Left forelimb (tissue), 1 donor: ENCODE results near the gene FBLIM1.
"Not testable (repeated sequence)": the region's sequence is repeated elsewhere in the genome, so short reads cannot be mapped to it uniquely, and the experiment has no call there.

ENCODE experiments used
- DNase-seq: peaks from one replicate; pipeline ENCODE4 v3.0.0-alpha.2; 2018; ENCODE audit warnings: low spot score

The FBLIM1 gene

DNA sequence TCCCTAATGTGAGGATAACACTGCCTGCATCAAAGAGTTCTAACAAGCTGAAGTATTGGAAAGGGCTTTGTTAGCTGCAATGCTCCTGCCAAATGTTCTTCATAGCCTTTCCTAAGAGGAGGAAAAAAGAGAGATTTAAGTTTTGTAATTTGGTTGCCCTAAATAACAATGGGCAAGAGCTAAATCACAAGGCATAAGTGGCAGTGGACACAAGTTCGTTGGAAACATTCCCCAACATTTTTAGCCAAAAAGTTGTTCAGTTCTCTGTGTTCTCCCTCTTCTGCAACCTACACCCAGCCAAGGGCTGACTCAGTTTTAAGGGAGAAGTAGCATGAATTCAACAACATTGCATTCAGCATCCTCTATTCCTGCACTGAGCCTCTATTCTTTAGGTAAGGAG lies 51.5 kb downstream of the FBLIM1 start:
- DNase-seq, result no peak

DNA sequence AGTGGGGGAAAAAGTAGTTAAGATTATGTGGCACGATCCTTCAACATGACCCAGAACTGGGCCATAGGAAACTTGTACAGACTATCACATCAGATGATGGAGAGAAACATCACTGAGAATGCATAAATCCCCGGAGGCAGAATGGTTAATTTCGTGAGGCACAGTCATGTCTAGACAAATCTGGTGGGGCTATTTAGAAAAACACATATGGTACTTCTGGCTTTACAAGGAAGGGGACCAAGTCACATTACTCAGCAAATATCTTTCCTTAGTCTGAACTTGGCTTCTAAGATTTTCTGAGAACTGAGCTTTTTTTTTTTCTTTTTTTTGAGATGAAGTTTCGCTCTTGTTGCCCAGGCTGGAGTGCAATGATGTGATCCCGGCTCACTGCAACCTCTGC lies 58.1 kb downstream of the FBLIM1 start:
- no peak for DNase-seq

- no peak for DNase-seq
Measured at GRCh38 chr1:15820478-15820877, 61.9 kb downstream of the FBLIM1 start.

GRCh38 chr1:15825800-15826199 lies 67.2 kb downstream of the FBLIM1 start:
- DNase-seq, result no peak

GRCh38 chr1:15826810-15827507 lies 68.4 kb downstream of the FBLIM1 start:
- no peak for DNase-seq

GRCh38 chr1:15827567-15827966 lies 69.0 kb downstream of the FBLIM1 start:
- not testable (repeated sequence) for DNase-seq

GRCh38 chr1:15828931-15829330 lies 70.3 kb downstream of the FBLIM1 start:
- not testable (repeated sequence) for DNase-seq

GRCh38 chr1:15830258-15830657 lies 71.7 kb downstream of the FBLIM1 start:
- DNase-seq, result no peak

GRCh38 chr1:15833069-15833679 lies 74.6 kb downstream of the FBLIM1 start:
- no peak for DNase-seq

DNA sequence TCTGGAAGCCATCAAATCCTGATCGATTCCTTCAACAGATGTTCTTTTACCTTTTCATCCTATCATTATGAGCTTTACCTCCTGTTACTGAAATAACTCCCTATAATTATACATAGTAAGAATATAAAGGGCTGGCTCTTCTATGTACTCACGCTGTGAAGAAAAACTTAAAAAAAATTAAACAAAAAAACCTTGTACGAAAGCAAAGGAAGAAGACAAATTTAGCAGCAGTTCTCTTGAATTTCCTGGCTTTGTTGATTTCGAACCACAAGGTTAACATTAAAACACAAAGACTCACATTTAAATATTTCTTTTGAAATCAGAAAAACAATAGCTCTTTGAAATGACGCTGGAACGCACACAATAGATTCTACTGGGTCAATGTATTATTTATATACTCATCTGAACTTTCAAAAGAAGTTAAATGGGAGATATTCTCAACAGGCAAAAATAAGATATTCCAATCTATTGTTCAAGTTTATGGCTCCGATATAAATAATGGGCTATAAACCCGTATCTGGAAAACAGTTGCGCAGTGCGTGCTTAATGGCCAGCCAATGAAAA lies 75.3 kb downstream of the FBLIM1 start:
- no peak for DNase-seq

GRCh38 chr1:15834406-15835204 lies 76.0 kb downstream of the FBLIM1 start:
- DNase-seq, result peak; percentile 93

DNA sequence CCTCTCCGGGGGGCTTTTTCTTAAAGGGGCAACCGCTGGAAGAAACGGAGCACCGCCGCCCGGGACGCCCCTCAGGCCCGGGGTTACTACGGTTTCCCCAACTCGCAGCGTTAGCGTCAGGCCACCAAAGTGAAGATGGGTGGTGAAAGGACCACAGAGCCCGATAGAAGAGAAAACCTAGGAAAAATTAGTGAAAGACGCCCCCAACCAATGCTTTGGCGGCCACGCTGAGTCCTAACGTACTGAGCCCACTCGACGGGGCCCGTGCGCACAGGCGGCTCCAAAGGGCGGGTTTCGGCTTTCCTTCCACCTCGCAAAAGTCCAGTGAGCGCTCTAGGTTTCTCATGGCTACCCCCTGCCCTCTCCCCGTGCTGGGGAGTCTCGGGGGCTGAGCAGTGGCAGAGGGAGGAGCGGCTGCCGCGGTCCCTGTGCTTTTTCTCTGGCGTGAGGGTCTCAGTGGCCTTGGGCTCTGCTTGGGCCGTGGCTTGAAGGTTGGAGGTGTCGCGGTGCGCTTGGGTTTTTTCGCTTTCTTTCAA lies 76.7 kb downstream of the FBLIM1 start:
- DNase-seq, result no peak

DNA sequence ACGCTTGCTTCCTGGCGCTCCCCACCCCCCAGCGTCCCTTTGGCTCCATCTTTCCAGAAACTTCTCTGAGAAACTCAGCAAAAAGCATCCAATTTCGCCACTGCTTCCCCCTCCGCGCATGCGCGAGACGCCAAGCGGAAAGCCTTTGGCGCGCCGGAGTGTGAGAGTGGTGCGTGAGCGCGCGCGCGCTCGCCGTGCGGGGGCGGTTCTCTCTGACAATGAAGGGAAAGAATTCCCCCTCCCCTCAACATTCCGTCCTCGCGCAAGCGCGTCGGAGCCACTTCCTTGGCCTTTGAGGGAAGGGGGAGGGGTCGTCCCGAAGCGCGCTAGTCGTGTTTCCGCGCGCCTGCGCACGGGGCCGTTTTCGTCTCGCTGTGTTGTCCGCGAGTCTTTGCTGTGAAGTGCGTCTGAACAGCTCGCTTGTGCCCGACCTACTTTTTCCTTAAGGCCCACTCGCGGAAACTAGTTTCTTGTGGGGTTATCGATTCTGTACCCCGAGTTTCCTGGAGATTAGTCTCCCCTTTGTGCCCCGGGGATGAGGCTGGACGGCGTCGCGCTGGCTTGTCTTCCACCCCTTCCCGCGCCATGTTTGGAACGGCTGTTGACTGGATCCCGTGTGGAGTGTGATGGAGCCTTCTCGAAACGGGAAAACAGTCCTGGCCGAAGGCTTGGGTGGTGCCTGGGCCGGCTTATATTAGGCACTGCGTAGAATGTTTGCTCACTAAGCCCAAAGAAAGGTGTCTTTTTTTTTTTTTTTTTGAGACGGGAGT lies 77.3 kb downstream of the FBLIM1 start:
- peak; percentile 100 for DNase-seq
